T-helper 17 cell (primary cell): ENCODE data around the gene COL4A2. TPM values are rescaled to one million over a fixed set of nuclear protein-coding genes. Genes with fewer than 3 reads are reported as not detected.

Source experiments
- ATAC-seq: fragments of 150-1000 bp; cut with Tn5 transposase; 2 replicates; pipeline ENCODE4 v1.10.0; 2021; ENCODE audit warnings: mild to moderate bottlenecking, moderate library complexity
- DNase-seq, 3 donors: peaks; one replicate each; pipeline versions ENCODE4 v3.0.0 to v3.0.0-alpha.2; 2020 to 2021
- H3K9me3 ChIP-seq: one replicate; pipeline ENCODE4 v1.7.0; 2013; ENCODE audit warnings: low read length, mild to moderate bottlenecking; ENCODE audit not compliant: control insufficient read depth, poor library complexity, severe bottlenecking
- H3K27ac Mint-ChIP-seq: one replicate; pipeline ENCODE4 v1.8.0; 2022; ENCODE audit warnings: mild to moderate bottlenecking, moderate library complexity, mixed read lengths
- H3K27me3 Mint-ChIP-seq: one replicate; pipeline ENCODE4 v1.8.0; 2022; ENCODE audit warnings: mixed read lengths
- H3K36me3 Mint-ChIP-seq: one replicate; pipeline ENCODE4 v1.8.0; 2022; ENCODE audit warnings: low read depth, mixed read lengths
- H3K4me1 Mint-ChIP-seq: one replicate; pipeline ENCODE4 v1.8.0; 2022; ENCODE audit warnings: mild to moderate bottlenecking, mixed read lengths
- H3K4me3 Mint-ChIP-seq: one replicate; pipeline ENCODE4 v1.8.0; 2022; ENCODE audit warnings: mild to moderate bottlenecking, moderate library complexity, mixed read lengths
- total RNA-seq, 4 donors: library from RNA in 2 of 4; stranded (reverse) in 2 of 4; gene quantifications; one replicate each; pipeline ENCODE4 v1.2.3 and lab custom pipeline; 2022 to 2026

COL4A2 gene
- total RNA-seq, 2 donors from 2014 or later = 0.07 to 1.9 TPM

DNA sequence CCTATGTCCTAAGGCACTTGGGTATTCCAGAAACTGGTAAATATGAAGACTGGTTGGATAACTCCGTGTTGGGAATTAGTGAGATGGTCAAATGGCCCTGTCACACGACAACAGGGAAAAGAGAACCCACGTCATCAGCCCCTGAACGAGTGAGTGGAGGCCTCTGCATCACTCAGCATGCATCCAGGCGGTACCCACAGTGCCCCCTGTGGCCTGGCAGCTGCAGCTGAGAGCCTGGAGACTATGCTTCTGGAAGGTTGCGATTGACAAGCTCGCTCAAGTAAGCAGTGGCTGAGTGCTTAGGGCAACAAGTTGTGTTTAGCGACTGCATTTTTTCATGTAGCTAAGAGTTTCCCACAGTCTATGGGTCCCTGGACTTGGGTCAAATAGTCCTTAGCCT lies 55.9 kb downstream of the COL4A2 start:
- no peak overlapping the region for H3K4me3 Mint-ChIP-seq
- no peaks in the 10 kb centered on the region for H3K9me3 ChIP-seq
- peaks cover 58% of the 10 kb centered on the region for H3K27me3 Mint-ChIP-seq
- H3K36me3 Mint-ChIP-seq = no peaks in the 10 kb centered on the region
- H3K4me1 Mint-ChIP-seq = no peaks in the 10 kb centered on the region
- no peak for ATAC-seq
- DNase-seq = no peak
- no peak overlapping the region for H3K27ac Mint-ChIP-seq

DNA sequence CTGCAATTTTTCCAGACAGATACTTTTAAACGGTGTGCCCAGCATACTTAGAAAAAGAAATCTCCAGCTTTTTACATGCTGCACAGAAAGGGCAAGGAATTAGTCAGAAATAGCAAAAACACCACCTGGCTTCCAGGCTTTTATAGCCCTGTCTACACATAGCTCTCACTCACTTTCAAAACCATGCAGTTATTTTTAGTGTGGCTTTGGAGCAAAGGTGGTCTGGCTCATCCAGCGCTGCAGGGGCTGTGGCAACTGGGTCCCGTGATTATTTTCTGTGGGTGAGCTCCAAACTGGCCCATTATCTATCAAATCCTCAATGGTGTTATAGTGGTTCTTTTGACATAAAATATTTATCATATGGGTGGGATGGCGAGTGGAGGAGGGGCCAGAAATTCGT lies 57.0 kb downstream of the COL4A2 start:
- no peak for DNase-seq
- no peak overlapping the region for H3K27ac Mint-ChIP-seq
- no peaks in the 10 kb centered on the region for H3K9me3 ChIP-seq
- no peaks in the 10 kb centered on the region for H3K4me1 Mint-ChIP-seq
- H3K27me3 Mint-ChIP-seq = peaks cover 63% of the 10 kb centered on the region
- H3K36me3 Mint-ChIP-seq = no peaks in the 10 kb centered on the region
- no peak overlapping the region for H3K4me3 Mint-ChIP-seq
- ATAC-seq = no peak

DNA sequence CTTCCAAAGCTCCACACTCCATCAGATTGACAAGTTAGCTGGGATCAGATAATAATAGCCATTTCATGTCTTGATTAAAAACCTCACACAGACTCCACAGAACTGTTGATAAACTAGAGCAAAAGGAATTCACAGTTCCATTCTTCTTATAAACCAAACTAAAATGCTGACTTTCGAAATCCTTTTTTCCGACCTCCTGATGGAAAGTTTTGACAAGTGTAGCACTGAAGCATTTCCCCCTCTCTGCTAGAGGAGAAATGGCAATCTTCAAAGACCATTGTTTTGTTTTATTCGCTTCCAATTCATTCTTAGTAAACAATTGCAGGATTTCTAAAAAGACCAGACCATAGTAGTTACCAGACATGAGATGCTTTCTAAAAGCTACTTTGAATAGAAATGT lies 58.8 kb downstream of the COL4A2 start:
- Mint-ChIP-seq H3K27ac (no peak overlapping the region), H3K4me3 (no peak overlapping the region), H3K36me3 (no peaks in the 10 kb centered on the region), H3K4me1 (no peaks in the 10 kb centered on the region), H3K27me3 (peaks cover 62% of the 10 kb centered on the region)
- ATAC-seq (no peak), DNase-seq (no peak)
- no peaks in the 10 kb centered on the region for H3K9me3 ChIP-seq

DNA sequence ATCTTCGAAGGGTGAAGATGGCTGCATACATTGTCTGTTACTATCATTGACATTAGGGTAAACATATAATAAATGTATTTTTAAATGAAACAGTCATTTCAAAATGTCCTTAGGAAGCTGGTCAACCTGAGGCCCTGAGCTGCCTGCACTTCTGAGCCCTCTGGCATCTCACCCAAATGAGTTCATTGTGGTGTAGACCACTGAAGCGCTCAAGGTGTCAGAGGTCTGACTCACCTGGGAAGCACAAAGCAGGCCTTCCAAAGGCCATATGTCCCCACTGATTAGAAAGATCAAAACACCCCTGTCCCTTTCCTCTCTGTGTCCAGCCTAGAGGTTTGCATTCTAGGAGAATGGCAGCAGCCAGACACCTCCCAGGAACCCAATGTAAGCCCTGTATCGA lies 59.6 kb downstream of the COL4A2 start:
- Mint-ChIP-seq H3K27ac (no peak overlapping the region), H3K4me3 (no peak overlapping the region), H3K27me3 (peaks cover 62% of the 10 kb centered on the region), H3K4me1 (no peaks in the 10 kb centered on the region), H3K36me3 (no peaks in the 10 kb centered on the region)
- no peaks in the 10 kb centered on the region for H3K9me3 ChIP-seq
- ATAC-seq (no peak), DNase-seq (no peak)

DNA sequence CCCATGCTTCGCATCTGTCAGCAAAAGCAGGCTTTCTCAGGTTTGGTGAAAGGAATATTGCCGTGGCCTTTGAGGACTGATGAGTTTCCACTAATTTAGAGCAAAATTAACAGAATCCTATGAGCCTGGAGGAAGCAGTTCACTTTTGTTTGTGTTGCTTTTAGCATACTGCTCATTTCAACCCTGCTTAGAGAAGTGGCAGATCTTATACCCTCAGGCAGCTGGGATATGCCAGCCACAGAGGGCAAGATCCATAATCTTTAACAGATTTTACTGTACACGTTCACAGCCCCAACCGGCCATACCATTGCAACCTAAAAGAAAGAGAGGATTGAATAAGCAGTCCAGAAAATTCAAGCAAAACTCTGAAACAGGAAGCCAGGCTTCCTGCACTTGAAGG lies 60.5 kb downstream of the COL4A2 start:
- Mint-ChIP-seq H3K4me1 (peaks cover under 1% of the 10 kb centered on the region), H3K27ac (no peak overlapping the region), H3K36me3 (no peaks in the 10 kb centered on the region), H3K27me3 (peaks cover 60% of the 10 kb centered on the region), H3K4me3 (no peak overlapping the region)
- no peaks in the 10 kb centered on the region for H3K9me3 ChIP-seq
- DNase-seq (no peak), ATAC-seq (no peak)

DNA sequence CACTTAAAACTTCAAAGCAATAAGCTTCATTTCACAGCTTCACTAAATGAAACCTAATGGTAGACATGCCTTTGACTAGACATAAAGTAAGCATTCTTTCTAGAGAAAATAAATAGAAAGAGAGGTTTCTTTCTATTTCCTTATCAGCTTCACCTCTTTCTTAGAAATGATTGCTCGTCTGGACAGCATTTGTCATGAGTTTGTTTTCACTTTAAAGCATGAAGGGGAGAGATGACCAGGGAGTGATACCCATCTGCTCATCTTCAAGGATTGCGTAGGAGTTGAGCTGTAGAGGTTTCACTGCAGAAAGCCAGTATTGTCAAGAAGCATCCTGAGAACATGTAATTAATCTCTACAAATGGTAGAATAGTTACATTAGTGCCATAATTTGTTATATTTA lies 61.3 kb downstream of the COL4A2 start:
- Mint-ChIP-seq H3K36me3 (no peaks in the 10 kb centered on the region), H3K4me3 (no peak overlapping the region), H3K27me3 (peaks cover 53% of the 10 kb centered on the region), H3K4me1 (peaks cover 2% of the 10 kb centered on the region), H3K27ac (peak overlapping the region; percentile 24)
- ATAC-seq = no peak
- DNase-seq = no peak
- H3K9me3 ChIP-seq = no peaks in the 10 kb centered on the region

DNA sequence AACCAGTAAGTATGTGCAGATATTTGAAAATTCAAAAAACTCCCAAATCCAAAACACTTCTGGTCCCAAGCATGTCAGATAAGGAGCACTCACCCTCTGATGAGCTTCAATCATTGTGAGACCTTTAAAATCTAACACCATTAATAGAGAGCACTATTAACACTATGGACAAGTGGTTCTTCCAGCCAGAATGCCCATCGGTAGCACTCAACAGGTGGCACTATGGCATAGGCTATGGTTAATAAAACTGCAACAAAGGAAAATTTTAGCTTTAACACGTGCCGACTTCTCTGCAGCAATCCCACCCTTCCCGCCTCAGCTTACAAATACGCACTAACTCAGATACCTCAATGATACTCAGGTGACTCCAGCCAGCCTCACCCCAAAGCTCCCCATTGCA lies 62.3 kb downstream of the COL4A2 start:
- DNase-seq = no peak
- Mint-ChIP-seq H3K4me3 (no peak overlapping the region), H3K27me3 (peaks cover 52% of the 10 kb centered on the region), H3K4me1 (peaks cover 2% of the 10 kb centered on the region), H3K27ac (no peak overlapping the region), H3K36me3 (peaks cover 2% of the 10 kb centered on the region)
- H3K9me3 ChIP-seq = no peaks in the 10 kb centered on the region
- ATAC-seq = no peak

DNA sequence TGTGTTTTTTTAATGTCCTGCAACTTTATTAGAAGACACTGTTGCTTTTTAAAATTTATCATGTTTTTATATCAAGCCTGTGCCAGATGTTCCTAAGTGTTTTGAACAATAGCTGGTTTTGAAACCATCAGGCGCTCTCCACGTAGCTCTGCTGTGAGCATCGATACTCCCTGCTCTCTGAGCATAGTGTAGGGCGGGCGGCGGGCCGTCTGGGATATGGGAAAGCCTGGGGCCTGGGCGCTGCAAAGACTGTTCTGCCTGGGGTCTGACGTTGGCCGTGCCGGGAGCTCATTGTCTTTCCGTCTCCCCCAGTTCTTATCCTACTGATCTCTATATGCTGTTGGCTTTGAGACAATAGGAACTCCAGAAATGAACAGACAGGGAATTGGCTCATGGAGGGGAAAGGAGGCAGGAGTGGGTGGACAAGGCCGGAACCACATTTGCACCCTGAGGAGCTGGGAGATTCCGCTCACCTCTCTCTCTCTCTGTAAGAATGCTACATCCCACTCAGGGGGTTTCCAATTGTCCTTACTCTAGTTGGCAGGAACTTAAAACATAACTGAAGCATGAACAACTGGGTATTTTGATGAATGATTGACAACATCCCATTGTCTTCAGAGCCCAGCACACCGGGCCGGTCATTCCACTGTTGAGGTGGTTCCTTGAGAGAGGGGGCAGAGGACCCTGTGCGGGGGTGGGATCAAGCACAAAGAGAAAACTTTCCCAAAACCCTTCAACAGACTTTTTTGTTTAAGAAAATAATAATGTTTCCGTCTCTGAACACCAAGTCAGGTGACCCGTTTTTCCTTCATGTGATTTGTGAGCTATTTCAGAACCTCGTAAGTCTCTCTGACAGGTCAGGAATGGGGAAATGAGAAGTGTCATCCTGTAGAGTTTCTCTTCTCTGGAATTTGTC lies 64.7 kb downstream of the COL4A2 start:
- Mint-ChIP-seq H3K4me3 (no peak overlapping the region), H3K27me3 (peaks cover 54% of the 10 kb centered on the region), H3K4me1 (peaks cover 2% of the 10 kb centered on the region), H3K36me3 (peaks cover 3% of the 10 kb centered on the region), H3K27ac (no peak overlapping the region)
- no peaks in the 10 kb centered on the region for H3K9me3 ChIP-seq
- no peak for DNase-seq
- no peak for ATAC-seq

DNA sequence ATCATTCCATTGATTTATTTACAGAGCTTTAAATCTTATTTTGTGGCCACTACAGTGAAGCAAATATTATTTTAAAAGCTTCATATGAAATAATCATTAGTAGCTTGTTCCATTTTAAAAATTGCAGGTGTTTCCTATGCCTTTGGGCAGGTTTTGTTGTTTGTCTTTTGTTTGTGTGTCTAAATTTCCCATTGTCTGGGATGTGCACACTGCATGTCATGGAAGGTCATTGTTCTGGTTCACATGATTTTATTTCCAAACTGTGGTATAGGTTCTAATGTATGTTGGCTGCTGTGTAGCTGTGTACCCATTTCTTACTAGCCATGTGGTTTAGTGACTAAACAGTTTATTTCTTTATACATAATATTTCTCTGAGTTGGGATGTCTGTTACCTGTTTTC lies 65.6 kb downstream of the COL4A2 start:
- DNase-seq = no peak
- peaks cover 3% of the 10 kb centered on the region for H3K36me3 Mint-ChIP-seq
- H3K4me1 Mint-ChIP-seq = peaks cover 2% of the 10 kb centered on the region
- peaks cover 47% of the 10 kb centered on the region for H3K27me3 Mint-ChIP-seq
- H3K27ac Mint-ChIP-seq = no peak overlapping the region
- H3K4me3 Mint-ChIP-seq = no peak overlapping the region
- H3K9me3 ChIP-seq = no peaks in the 10 kb centered on the region
- no peak for ATAC-seq

DNA sequence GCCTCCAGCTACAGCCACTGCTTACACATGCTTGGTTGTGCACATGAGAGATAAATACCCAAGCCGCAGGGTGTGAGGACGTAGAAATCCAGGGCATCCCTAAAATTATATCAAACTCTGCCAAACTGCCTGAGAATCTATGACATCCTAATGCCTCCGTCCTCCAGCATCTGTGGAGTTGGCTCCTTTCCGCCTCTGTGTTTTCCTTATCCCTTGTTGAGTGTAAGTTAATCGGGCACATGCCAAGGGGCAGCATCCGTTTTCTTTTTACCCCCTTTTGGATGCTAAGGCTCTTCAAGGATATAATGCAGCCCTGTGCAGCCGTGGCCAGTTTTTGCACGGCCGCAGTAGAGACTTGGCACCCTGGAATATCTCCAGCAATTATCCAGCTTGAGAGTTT lies 66.5 kb downstream of the COL4A2 start:
- H3K4me1 Mint-ChIP-seq = peaks cover 2% of the 10 kb centered on the region

DNA sequence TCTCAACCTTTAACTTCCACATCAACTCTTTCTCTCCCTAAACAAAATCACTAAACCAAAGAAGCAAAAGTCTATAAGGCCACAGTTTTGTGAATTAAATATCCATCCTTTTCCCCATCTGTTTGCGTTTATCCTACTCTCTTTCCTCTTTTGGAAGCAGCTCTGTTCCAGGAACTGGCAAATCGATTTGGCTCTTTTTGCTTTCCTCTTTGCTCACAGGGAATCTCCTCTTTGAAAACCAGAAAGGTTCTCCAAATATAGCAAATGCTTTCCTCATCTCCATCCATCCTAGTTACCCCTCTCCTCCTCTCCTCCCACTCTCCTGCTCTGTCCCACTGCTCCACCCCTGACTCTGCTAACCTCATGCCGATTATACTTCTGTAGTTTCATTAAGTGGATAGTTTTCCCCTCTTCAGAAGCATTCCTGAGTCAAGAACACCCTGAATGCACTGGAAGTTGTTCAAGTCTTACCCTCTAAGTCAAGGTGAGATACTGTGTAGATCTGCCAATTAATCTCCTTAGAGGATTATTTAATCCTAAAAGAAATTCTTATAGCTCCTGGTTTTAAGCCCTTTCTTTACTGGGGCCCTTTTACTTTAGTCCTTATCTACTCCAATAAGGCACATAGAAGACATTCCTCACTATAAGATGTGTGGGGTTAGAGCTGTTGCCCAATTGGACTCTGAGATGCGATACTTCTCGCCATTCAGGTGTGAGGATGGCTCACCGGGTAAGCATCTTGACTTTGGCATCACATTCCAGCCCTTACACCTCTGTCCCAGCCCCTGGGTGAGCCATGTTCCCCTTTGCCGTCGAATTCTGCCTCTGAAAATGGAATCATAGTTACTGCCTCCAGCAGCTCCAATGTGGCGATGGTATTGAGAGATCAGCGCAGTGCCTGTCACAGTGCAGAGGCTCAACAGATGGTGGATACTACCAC lies 67.6 kb downstream of the COL4A2 start:
- Mint-ChIP-seq H3K36me3 (peaks cover 3% of the 10 kb centered on the region), H3K27me3 (peaks cover 43% of the 10 kb centered on the region), H3K4me1 (peaks cover 2% of the 10 kb centered on the region), H3K27ac (no peak overlapping the region), H3K4me3 (no peak overlapping the region)
- DNase-seq = no peak
- no peaks in the 10 kb centered on the region for H3K9me3 ChIP-seq
- ATAC-seq = no peak

More for the DNA sequence above, 66.5 kb downstream of the COL4A2 start:
- peaks cover 3% of the 10 kb centered on the region for H3K36me3 Mint-ChIP-seq
- DNase-seq (no peak), ATAC-seq (no peak)
- H3K4me3 Mint-ChIP-seq = no peak overlapping the region
- no peaks in the 10 kb centered on the region for H3K9me3 ChIP-seq
- peaks cover 44% of the 10 kb centered on the region for H3K27me3 Mint-ChIP-seq
- H3K27ac Mint-ChIP-seq = no peak overlapping the region

DNA sequence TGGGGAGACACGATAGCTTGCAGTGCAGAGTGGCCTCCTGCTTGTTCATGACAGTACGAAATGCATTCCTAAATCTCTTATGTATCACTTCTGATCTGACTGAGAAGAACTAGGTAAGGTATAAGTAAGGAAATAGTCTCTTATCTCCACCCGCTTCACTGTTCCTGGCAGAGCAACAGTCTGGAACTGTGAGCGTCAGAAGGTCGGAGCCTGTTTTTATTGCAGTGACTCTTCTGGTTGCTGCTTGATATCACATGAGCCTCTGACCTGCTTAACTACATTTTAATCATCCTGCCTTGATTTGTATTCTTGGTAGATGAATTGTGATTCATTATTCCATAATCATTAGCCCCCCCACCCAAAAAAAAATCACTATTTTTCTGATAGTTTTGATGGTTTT lies 69.0 kb downstream of the COL4A2 start:
- no peak overlapping the region for H3K4me3 Mint-ChIP-seq
- H3K36me3 Mint-ChIP-seq = peaks cover 3% of the 10 kb centered on the region
- ATAC-seq (no peak), DNase-seq (no peak)
- no peaks in the 10 kb centered on the region for H3K9me3 ChIP-seq
- H3K27me3 Mint-ChIP-seq = peaks cover 35% of the 10 kb centered on the region
- peaks cover 2% of the 10 kb centered on the region for H3K4me1 Mint-ChIP-seq
- no peak overlapping the region for H3K27ac Mint-ChIP-seq

DNA sequence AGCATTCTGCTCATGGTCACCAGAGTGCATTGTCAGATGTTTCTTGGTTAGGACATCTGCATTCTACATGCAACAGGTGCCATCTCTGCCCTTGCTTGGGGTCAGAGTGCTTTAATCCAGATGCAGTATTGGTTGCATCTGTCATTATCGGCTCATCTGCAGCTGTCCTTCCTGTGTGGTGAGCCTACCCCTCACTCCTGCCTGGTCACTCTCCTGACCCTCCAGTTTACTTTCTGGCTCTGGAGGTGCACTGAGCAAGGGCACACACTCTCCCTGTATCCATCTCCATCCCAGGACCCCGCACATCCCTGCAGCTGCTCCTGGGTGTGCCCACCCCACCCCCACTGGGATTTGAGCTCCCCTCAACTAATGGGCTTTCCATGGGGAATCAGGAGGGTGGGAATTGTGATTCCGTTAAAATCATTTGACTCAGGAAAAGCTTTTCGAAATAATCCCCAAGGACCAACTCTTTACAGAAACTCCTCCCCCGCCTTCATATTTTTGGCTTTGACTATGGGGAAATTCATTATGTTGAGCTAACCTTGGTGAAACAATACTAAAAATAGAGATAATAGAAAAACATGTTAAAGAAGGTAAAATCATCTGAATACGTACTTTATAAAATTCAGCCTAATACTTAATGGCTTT lies 70.2 kb downstream of the COL4A2 start:
- no peaks in the 10 kb centered on the region for H3K9me3 ChIP-seq
- no peak overlapping the region for H3K27ac Mint-ChIP-seq
- H3K27me3 Mint-ChIP-seq = peaks cover 35% of the 10 kb centered on the region
- no peak overlapping the region for H3K4me3 Mint-ChIP-seq
- H3K4me1 Mint-ChIP-seq = peaks cover 2% of the 10 kb centered on the region
- no peak for DNase-seq
- no peak for ATAC-seq
- peaks cover 3% of the 10 kb centered on the region for H3K36me3 Mint-ChIP-seq
